ENCODE measurements around the gene CSF1.

CSF1 gene

DNA sequence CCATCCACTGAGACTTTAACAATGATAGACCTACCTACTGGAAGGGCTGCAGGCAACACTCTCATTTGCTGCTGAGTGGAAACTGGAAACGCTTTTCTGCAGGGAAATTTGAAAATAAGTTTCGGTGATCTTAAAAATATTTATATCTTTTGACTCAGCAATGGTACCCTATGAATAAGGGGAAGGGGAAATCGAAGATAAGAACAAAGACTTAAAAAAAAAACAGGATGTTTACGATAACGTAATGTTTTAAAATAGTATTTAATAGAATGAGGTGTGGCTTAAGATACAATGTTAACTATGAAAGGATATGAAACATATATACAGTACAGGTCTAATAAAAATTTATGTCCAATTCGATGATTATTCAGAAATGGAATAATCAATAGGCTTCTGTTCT, 34.8 kb upstream of the CSF1 start:
- Histone ChIP-seq H3K27me3 (ENCODE audit: control insufficient read depth in 1 of 2, insufficient read depth in 1 of 2, low read length in 2 of 2) (no peaks in the 10 kb centered on the region), H2BK12ac (ENCODE audit: low read length in 2 of 2) (peak overlapping the region in 1 of 2 experiments; percentile 59), H2BK15ac (ENCODE audit: low read depth, poor library complexity, severe bottlenecking) (no peak overlapping the region), H3K4ac (ENCODE audit: low read depth in 1 of 2, low read length in 2 of 2) (no peak overlapping the region), H4K91ac (ENCODE audit: low read length) (no peak overlapping the region), H3K4me1 (ENCODE audit: control insufficient read depth, insufficient read depth, low read depth, low read length) (peaks cover 28% of the 10 kb centered on the region), H3K4me2 (ENCODE audit: low read length, poor library complexity, severe bottlenecking) (no peak overlapping the region), H3K14ac (ENCODE audit: low read length in 2 of 2) (no peak overlapping the region), H2BK5ac (ENCODE audit: low read depth, low read length, poor library complexity, severe bottlenecking) (no peak overlapping the region), H3K4me3 (ENCODE audit: insufficient read depth in 1 of 2, low read depth in 1 of 2, low read length in 2 of 2) (no peak overlapping the region), H3K18ac (ENCODE audit: low read depth in 1 of 2, low read length in 2 of 2) (no peak overlapping the region), H3K9ac (ENCODE audit: low read length) (no peak overlapping the region), H3K9me3 (ENCODE audit: control insufficient read depth, low read length) (no peaks in the 10 kb centered on the region), H3K27ac (ENCODE audit: low read length, poor library complexity, severe bottlenecking) (peak overlapping the region; percentile 99), H2BK120ac (ENCODE audit: low read depth, low read length) (peak overlapping the region; percentile 83), H3K36me3 (ENCODE audit: control insufficient read depth in 1 of 2, insufficient read depth in 2 of 2, low read depth in 1 of 2, low read length in 2 of 2) (no peaks in the 10 kb centered on the region), H3K23ac (ENCODE audit: low read length in 2 of 2) (no peak overlapping the region), H2AK5ac (ENCODE audit: low read length, severe bottlenecking) (no peak overlapping the region), H4K8ac (ENCODE audit: low read length) (no peak overlapping the region), H3K79me1 (replicated peaks; ENCODE audit: low read length, poor library complexity, severe bottlenecking) (no peaks in the 10 kb centered on the region), H2AFZ (ENCODE audit: low read depth, low read length) (no peak overlapping the region)
- WGBS: 92% methylated on average over 6 of the region's 6 CpGs
- DNase-seq: no peak

- 46% methylated on average over 4 of the region's 4 CpGs for WGBS
- no peaks in the 10 kb centered on the region for H3K36me3 ChIP-seq (ENCODE audit: control insufficient read depth in 1 of 2, insufficient read depth in 2 of 2, low read depth in 1 of 2, low read length in 2 of 2)
- H4K91ac ChIP-seq (ENCODE audit: low read length): peak overlapping the region; percentile 87
- peak overlapping the region; percentile 82 for H3K9ac ChIP-seq (ENCODE audit: low read length)
- H2BK120ac ChIP-seq (ENCODE audit: low read depth, low read length): peak overlapping the region; percentile 86
- no peak overlapping the region for H2AFZ ChIP-seq (ENCODE audit: low read depth, low read length)
- H2AK5ac ChIP-seq (ENCODE audit: low read length, severe bottlenecking): peak overlapping the region; percentile 29
- peak overlapping the region; percentile 89 for H4K8ac ChIP-seq (ENCODE audit: low read length)
- peak overlapping the region in 1 of 2 experiments; percentile 35 for H3K4me3 ChIP-seq (ENCODE audit: insufficient read depth in 1 of 2, low read depth in 1 of 2, low read length in 2 of 2)
- H3K27me3 ChIP-seq (ENCODE audit: control insufficient read depth in 1 of 2, insufficient read depth in 1 of 2, low read length in 2 of 2): no peaks in the 10 kb centered on the region
- H2BK15ac ChIP-seq (ENCODE audit: low read depth, poor library complexity, severe bottlenecking): peak overlapping the region; percentile 26
- peak overlapping the region; percentile 85 to 99 for H3K18ac ChIP-seq (ENCODE audit: low read depth in 1 of 2, low read length in 2 of 2)
- peak overlapping the region in 1 of 2 experiments; percentile 70 for H3K14ac ChIP-seq (ENCODE audit: low read length in 2 of 2)
- H3K9me3 ChIP-seq (ENCODE audit: control insufficient read depth, low read length): no peaks in the 10 kb centered on the region
- no peaks in the 10 kb centered on the region for H3K79me1 ChIP-seq (replicated peaks; ENCODE audit: low read length, poor library complexity, severe bottlenecking)
- peak overlapping the region; percentile 96 for H2BK5ac ChIP-seq (ENCODE audit: low read depth, low read length, poor library complexity, severe bottlenecking)
- H3K27ac ChIP-seq (ENCODE audit: low read length, poor library complexity, severe bottlenecking): peak overlapping the region; percentile 99
- no peak overlapping the region for H3K4me2 ChIP-seq (ENCODE audit: low read length, poor library complexity, severe bottlenecking)
- H2BK12ac ChIP-seq (ENCODE audit: low read length in 2 of 2): peak overlapping the region; percentile 81 to 91
- H3K23ac ChIP-seq (ENCODE audit: low read length in 2 of 2): no peak overlapping the region
- peak; percentile 79 for DNase-seq
- H3K4me1 ChIP-seq (ENCODE audit: control insufficient read depth, insufficient read depth, low read depth, low read length): peaks cover 36% of the 10 kb centered on the region
- peak overlapping the region; percentile 84 to 94 for H3K4ac ChIP-seq (ENCODE audit: low read depth in 1 of 2, low read length in 2 of 2)
These were observed 33.9 kb upstream of the CSF1 start for GRCh38 chr1:109876617-109877316.

- H2BK120ac ChIP-seq (ENCODE audit: low read depth, low read length): peak overlapping the region; percentile 86
- peak overlapping the region; percentile 96 for H2BK5ac ChIP-seq (ENCODE audit: low read depth, low read length, poor library complexity, severe bottlenecking)
- H3K27ac ChIP-seq (ENCODE audit: low read length, poor library complexity, severe bottlenecking): peak overlapping the region; percentile 99
- peak overlapping the region; percentile 44 for H2BK15ac ChIP-seq (ENCODE audit: low read depth, poor library complexity, severe bottlenecking)
- WGBS: under 1% methylated on average over 13 of the region's 13 CpGs
- H3K4me2 ChIP-seq (ENCODE audit: low read length, poor library complexity, severe bottlenecking): no peak overlapping the region
- H2BK12ac ChIP-seq (ENCODE audit: low read length in 2 of 2): peak overlapping the region; percentile 81 to 91
- peaks cover 36% of the 10 kb centered on the region for H3K4me1 ChIP-seq (ENCODE audit: control insufficient read depth, insufficient read depth, low read depth, low read length)
- peak overlapping the region; percentile 95 for H4K91ac ChIP-seq (ENCODE audit: low read length)
- no peaks in the 10 kb centered on the region for H3K9me3 ChIP-seq (ENCODE audit: control insufficient read depth, low read length)
- peak overlapping the region in 1 of 2 experiments; percentile 88 for H3K14ac ChIP-seq (ENCODE audit: low read length in 2 of 2)
- peak overlapping the region; percentile 95 for H4K8ac ChIP-seq (ENCODE audit: low read length)
- H3K4ac ChIP-seq (ENCODE audit: low read depth in 1 of 2, low read length in 2 of 2): peak overlapping the region; percentile 94
- DNase-seq: peak; percentile 98
- no peak overlapping the region for H3K23ac ChIP-seq (ENCODE audit: low read length in 2 of 2)
- H3K9ac ChIP-seq (ENCODE audit: low read length): peak overlapping the region; percentile 82
- H3K36me3 ChIP-seq (ENCODE audit: control insufficient read depth in 1 of 2, insufficient read depth in 2 of 2, low read depth in 1 of 2, low read length in 2 of 2): no peaks in the 10 kb centered on the region
- H3K18ac ChIP-seq (ENCODE audit: low read depth in 1 of 2, low read length in 2 of 2): peak overlapping the region; percentile 94 to 99
- H3K79me1 ChIP-seq (replicated peaks; ENCODE audit: low read length, poor library complexity, severe bottlenecking): no peaks in the 10 kb centered on the region
- peak overlapping the region; percentile 57 for H2AFZ ChIP-seq (ENCODE audit: low read depth, low read length)
- peak overlapping the region in 1 of 2 experiments; percentile 35 for H3K4me3 ChIP-seq (ENCODE audit: insufficient read depth in 1 of 2, low read depth in 1 of 2, low read length in 2 of 2)
- H3K27me3 ChIP-seq (ENCODE audit: control insufficient read depth in 1 of 2, insufficient read depth in 1 of 2, low read length in 2 of 2): no peaks in the 10 kb centered on the region
- H2AK5ac ChIP-seq (ENCODE audit: low read length, severe bottlenecking): peak overlapping the region; percentile 29
These were observed 33.3 kb upstream of the CSF1 start for GRCh38 chr1:109877317-109877771.

DNA sequence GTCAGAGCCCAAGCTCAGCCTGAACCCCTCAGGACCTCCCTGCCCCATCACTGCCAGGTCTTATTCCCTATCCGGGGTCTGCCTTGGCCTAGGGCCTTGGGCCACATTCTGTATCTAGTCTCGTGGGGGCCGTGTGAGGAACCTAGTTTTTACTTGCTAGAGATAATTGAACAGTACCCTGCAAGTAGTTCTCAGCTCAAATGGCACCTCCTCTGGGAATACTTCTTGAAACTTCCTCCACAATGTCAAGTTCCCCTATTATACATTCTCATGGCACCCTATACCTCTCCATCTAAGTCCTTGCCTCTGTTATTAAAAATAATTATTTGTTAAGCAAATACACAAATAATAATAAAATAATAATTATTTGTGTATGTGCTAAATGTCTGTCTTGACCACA, 32.9 kb upstream of the CSF1 start:
- Histone ChIP-seq H3K14ac (ENCODE audit: low read length in 2 of 2) (peak overlapping the region in 1 of 2 experiments; percentile 88), H2BK120ac (ENCODE audit: low read depth, low read length) (peak overlapping the region; percentile 74), H3K79me1 (replicated peaks; ENCODE audit: low read length, poor library complexity, severe bottlenecking) (no peaks in the 10 kb centered on the region), H2AFZ (ENCODE audit: low read depth, low read length) (peak overlapping the region; percentile 57), H3K27ac (ENCODE audit: low read length, poor library complexity, severe bottlenecking) (peak overlapping the region; percentile 99), H3K36me3 (ENCODE audit: control insufficient read depth in 1 of 2, insufficient read depth in 2 of 2, low read depth in 1 of 2, low read length in 2 of 2) (no peaks in the 10 kb centered on the region), H3K4me3 (ENCODE audit: insufficient read depth in 1 of 2, low read depth in 1 of 2, low read length in 2 of 2) (peak overlapping the region in 1 of 2 experiments; percentile 32), H3K23ac (ENCODE audit: low read length in 2 of 2) (no peak overlapping the region), H2BK5ac (ENCODE audit: low read depth, low read length, poor library complexity, severe bottlenecking) (peak overlapping the region; percentile 71), H3K9me3 (ENCODE audit: control insufficient read depth, low read length) (no peaks in the 10 kb centered on the region), H4K8ac (ENCODE audit: low read length) (peak overlapping the region; percentile 95), H2BK12ac (ENCODE audit: low read length in 2 of 2) (peak overlapping the region; percentile 33 to 76), H3K9ac (ENCODE audit: low read length) (peak overlapping the region; percentile 82), H2AK5ac (ENCODE audit: low read length, severe bottlenecking) (peak overlapping the region; percentile 21), H3K4me1 (ENCODE audit: control insufficient read depth, insufficient read depth, low read depth, low read length) (peaks cover 36% of the 10 kb centered on the region), H3K27me3 (ENCODE audit: control insufficient read depth in 1 of 2, insufficient read depth in 1 of 2, low read length in 2 of 2) (no peaks in the 10 kb centered on the region), H4K91ac (ENCODE audit: low read length) (peak overlapping the region; percentile 95), H3K4ac (ENCODE audit: low read depth in 1 of 2, low read length in 2 of 2) (peak overlapping the region; percentile 45 to 94), H3K4me2 (ENCODE audit: low read length, poor library complexity, severe bottlenecking) (no peak overlapping the region), H3K18ac (ENCODE audit: low read depth in 1 of 2, low read length in 2 of 2) (peak overlapping the region; percentile 94 to 98), H2BK15ac (ENCODE audit: low read depth, poor library complexity, severe bottlenecking) (peak overlapping the region; percentile 44)
- DNase-seq: no peak
- 67% methylated on average over 3 of the region's 3 CpGs for WGBS

Data from mesenchymal stem cell (in vitro differentiated cells and primary cell).